CD14-positive monocyte (primary cell): ENCODE measurements around the gene TRPV2. TPM values are rescaled to one million over a fixed set of nuclear protein-coding genes. Genes with fewer than 3 reads are reported as not detected.
A peak's percentile ranks its signal among the peaks of the same experiment; 100 is the strongest.

ENCODE experiments used
- DNase-seq, 3 donors: peaks; one replicate each; pipeline ENCODE4 v3.0.0-alpha.2; 2011 to 2022
- H2AFZ ChIP-seq: 2 replicates; pipeline ENCODE4 v1.6.0; 2012; ENCODE audit warnings: mild to moderate bottlenecking, low read depth, low read length, inconsistent platforms; ENCODE audit not compliant: insufficient read depth, poor library complexity, severe bottlenecking
- H3K27ac ChIP-seq, 2 donors: 1 replicate in 1 of 2; 2 replicates in 1 of 2; pipeline ENCODE4 v1.5.1; 2012 to 2013; ENCODE audit warnings: low read length in 2 of 2, control low read depth in 1 of 2, inconsistent platforms in 1 of 2, low read depth in 1 of 2, mild to moderate bottlenecking in 1 of 2
- H3K27me3 ChIP-seq, 2 donors: one replicate each; pipeline versions ENCODE4 v1.6.0 to v1.6.1; 2011 to 2013; ENCODE audit warnings: low read length in 2 of 2; ENCODE audit not compliant: control insufficient read depth in 2 of 2, insufficient read depth in 2 of 2
- H3K36me3 ChIP-seq, 2 donors: replicated peaks in 1 of 2; 1 replicate in 1 of 2; 2 replicates in 1 of 2; pipeline versions ENCODE4 v1.5.1 to v1.6.1; 2012 to 2013; ENCODE audit warnings: low read length in 2 of 2, control low read depth in 1 of 2, inconsistent platforms in 1 of 2, mild to moderate bottlenecking in 1 of 2; ENCODE audit not compliant: insufficient read depth in 2 of 2, control insufficient read depth in 1 of 2
- H3K4me1 ChIP-seq, 2 donors: 1 replicate in 1 of 2; 2 replicates in 1 of 2; pipeline versions ENCODE4 v1.5.1 to v1.6.1; 2012 to 2013; ENCODE audit warnings: low read length in 2 of 2, control low read depth in 1 of 2, inconsistent platforms in 1 of 2, mild to moderate bottlenecking in 1 of 2, moderate library complexity in 1 of 2; ENCODE audit not compliant: insufficient read depth in 2 of 2, control insufficient read depth in 1 of 2
- H3K4me2 ChIP-seq: replicated peaks from 2 replicates; pipeline ENCODE3; 2012; ENCODE audit warnings: low read length, moderate library complexity, mild to moderate bottlenecking; ENCODE audit not compliant: poor library complexity, severe bottlenecking; ENCODE audit errors: extremely low read depth
- H3K4me3 ChIP-seq, 3 experiments: fragments of 200-600 bp in 1 of 3; sonication (generic) in 1 of 3; replicated peaks in 1 of 3; 1 replicate in 2 of 3; 2 replicates in 1 of 3; pipeline ENCODE4 v1.5.1; 2011 to 2013; ENCODE audit warnings: low read length in 3 of 3, mild to moderate bottlenecking in 3 of 3, control low read depth in 2 of 3, low read depth in 2 of 3, inconsistent platforms in 1 of 3, moderate library complexity in 1 of 3
- H3K79me2 ChIP-seq: 2 replicates; pipeline ENCODE4 v1.6.0; 2012; ENCODE audit warnings: mild to moderate bottlenecking, control low read depth, inconsistent platforms, low read length, moderate library complexity; ENCODE audit not compliant: insufficient read depth
- H3K9ac ChIP-seq: 2 replicates; pipeline ENCODE4 v1.6.0; 2017; ENCODE audit warnings: low read length, mild to moderate bottlenecking; ENCODE audit not compliant: insufficient read depth, poor library complexity, severe bottlenecking
- H3K9me3 ChIP-seq, 2 donors: replicated peaks in 1 of 2; 1 replicate in 1 of 2; 2 replicates in 1 of 2; pipeline versions ENCODE4 v1.5.1 to v1.6.1; 2012 to 2013; ENCODE audit warnings: low read length in 2 of 2, control low read depth in 1 of 2; ENCODE audit not compliant: control insufficient read depth in 1 of 2, insufficient read depth in 1 of 2
- H4K20me1 ChIP-seq: 2 replicates; pipeline ENCODE4 v1.6.0; 2012; ENCODE audit warnings: mild to moderate bottlenecking, low read length, control low read depth, moderate library complexity; ENCODE audit not compliant: insufficient read depth
- H3K27ac Mint-ChIP-seq, 7 donors: one replicate each; pipeline ENCODE4 v1.8.0; 2020; ENCODE audit warnings: mild to moderate bottlenecking in 7 of 7, mixed read lengths in 7 of 7, moderate library complexity in 6 of 7, inconsistent platforms in 2 of 7
- H3K27me3 Mint-ChIP-seq, 3 donors: one replicate each; pipeline ENCODE4 v1.8.0; 2021 to 2022; ENCODE audit warnings: low read depth in 3 of 3, mild to moderate bottlenecking in 3 of 3, mixed read lengths in 3 of 3, moderate library complexity in 3 of 3, inconsistent platforms in 1 of 3
- H3K36me3 Mint-ChIP-seq, 2 donors: one replicate each; pipeline ENCODE4 v1.8.0; 2020; ENCODE audit warnings: mixed read lengths in 2 of 2, inconsistent platforms in 1 of 2, mild to moderate bottlenecking in 1 of 2
- H3K4me1 Mint-ChIP-seq: one replicate; pipeline ENCODE4 v1.8.0; 2020; ENCODE audit warnings: mild to moderate bottlenecking, mixed read lengths
- H3K4me3 Mint-ChIP-seq, 2 donors: one replicate each; pipeline ENCODE4 v1.8.0; 2020; ENCODE audit warnings: mild to moderate bottlenecking in 2 of 2, mixed read lengths in 2 of 2, moderate library complexity in 1 of 2
- H3K9me3 Mint-ChIP-seq, 7 donors: one replicate each; pipeline ENCODE4 v1.8.0; 2020 to 2022; ENCODE audit warnings: mixed read lengths in 7 of 7, mild to moderate bottlenecking in 6 of 7, moderate library complexity in 6 of 7, inconsistent platforms in 2 of 7
- WGBS: methylation state at CpG from one replicate; pipeline ENCODE4 v1.1.5; 2013; ENCODE audit warnings: missing lambda C conversion rate; ENCODE audit not compliant: insufficient coverage; 5-methylcytosine and 5-hydroxymethylcytosine counted together
- intact Hi-C, 2 donors: fragments of 100-400 bp; cut with micrococcal nuclease; formaldehyde crosslinking; loops; one replicate each; pipeline versions ENCODE4 v1.15.0 to v1.15.1; 2023
- polyA plus RNA-seq, 3 donors: library from polyadenylated mRNA; depleted of rRNA in 1 of 3; unstranded in 2 of 3; stranded (reverse) in 1 of 3; fragments of 300-500 nt in 2 of 3; fragments of >200 nt in 1 of 3; fragmentation: Illumina TruSeq in 2 of 3; gene quantifications; 1 replicate in 2 of 3; 2 replicates in 1 of 3; pipeline ENCODE4 v1.2.3, GENCODE V29; 2012 to 2021
- TF ChIP-seq, protein P1 (sequence below): fragments of 200-600 bp; IDR thresholded peaks from one replicate; pipeline ENCODE4 v1.8.0; 2022; ENCODE audit warnings: antibody characterized with exemption, mild to moderate bottlenecking

TRPV2 gene
- polyA plus RNA-seq, 3 donors: 51.4 to 66.3 (median 58.2) TPM

DNA sequence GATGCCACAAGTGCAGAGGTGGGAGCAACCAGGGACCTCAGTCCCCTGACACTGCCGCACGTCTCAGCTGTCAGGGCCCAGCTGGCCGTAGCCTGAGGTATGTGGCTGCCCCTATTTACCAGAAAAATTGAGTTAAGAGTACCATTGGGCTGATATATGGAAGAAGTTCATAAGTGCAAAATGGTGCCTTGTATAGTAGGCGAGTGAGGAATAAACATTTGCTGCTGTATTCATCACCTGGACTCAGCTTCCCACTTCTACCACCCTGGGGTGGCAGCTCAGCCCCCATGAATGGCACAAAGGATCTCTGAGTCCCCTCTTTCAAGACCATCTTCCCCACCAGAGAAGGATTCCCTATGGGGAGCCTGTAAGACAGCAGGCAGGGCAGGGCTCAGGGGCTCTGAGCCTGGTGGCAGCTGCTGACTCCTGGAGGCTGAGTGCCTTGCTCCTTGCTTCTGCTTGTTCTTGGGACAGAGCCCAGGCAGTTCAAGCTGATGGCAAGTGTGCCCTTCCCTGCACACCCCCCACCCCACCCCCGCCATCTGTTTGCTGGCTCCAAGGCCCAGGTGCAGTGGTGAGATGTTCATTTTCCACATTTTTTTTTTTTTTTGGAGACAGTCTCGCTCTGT lies 29.0 kb downstream of the TRPV2 start:
- peaks cover 61 to 84% of the 10 kb centered on the region in 2 donors for H3K36me3 ChIP-seq
- no peaks in the 10 kb centered on the region for H3K9me3 ChIP-seq
- WGBS: 92% methylated on average over 4 of the region's 6 CpGs
- TF ChIP-seq, protein P1, sequence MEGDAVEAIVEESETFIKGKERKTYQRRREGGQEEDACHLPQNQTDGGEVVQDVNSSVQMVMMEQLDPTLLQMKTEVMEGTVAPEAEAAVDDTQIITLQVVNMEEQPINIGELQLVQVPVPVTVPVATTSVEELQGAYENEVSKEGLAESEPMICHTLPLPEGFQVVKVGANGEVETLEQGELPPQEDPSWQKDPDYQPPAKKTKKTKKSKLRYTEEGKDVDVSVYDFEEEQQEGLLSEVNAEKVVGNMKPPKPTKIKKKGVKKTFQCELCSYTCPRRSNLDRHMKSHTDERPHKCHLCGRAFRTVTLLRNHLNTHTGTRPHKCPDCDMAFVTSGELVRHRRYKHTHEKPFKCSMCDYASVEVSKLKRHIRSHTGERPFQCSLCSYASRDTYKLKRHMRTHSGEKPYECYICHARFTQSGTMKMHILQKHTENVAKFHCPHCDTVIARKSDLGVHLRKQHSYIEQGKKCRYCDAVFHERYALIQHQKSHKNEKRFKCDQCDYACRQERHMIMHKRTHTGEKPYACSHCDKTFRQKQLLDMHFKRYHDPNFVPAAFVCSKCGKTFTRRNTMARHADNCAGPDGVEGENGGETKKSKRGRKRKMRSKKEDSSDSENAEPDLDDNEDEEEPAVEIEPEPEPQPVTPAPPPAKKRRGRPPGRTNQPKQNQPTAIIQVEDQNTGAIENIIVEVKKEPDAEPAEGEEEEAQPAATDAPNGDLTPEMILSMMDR: no peak
- peaks cover 64 to 79% of the 10 kb centered on the region in 2 donors for H3K36me3 Mint-ChIP-seq
- H3K27me3 ChIP-seq: no peaks in the 10 kb centered on the region
- H3K4me3 ChIP-seq: no peak overlapping the region
- peaks cover 29 to 35% of the 10 kb centered on the region in 2 donors for H3K4me1 ChIP-seq
- peaks cover 32% of the 10 kb centered on the region for H4K20me1 ChIP-seq
- peaks cover 0 to 1% (median 0%) of the 10 kb centered on the region in 3 donors for H3K27me3 Mint-ChIP-seq
- intact Hi-C loops: no loop called here
- H3K9me3 Mint-ChIP-seq: no peaks in the 10 kb centered on the region
- H3K4me2 ChIP-seq: no peak overlapping the region
- peak overlapping the region in 1 of 2 donors; percentile 31 for H3K27ac ChIP-seq
- H3K9ac ChIP-seq: no peak overlapping the region
- H3K79me2 ChIP-seq: peaks cover 48% of the 10 kb centered on the region
- peaks cover 36% of the 10 kb centered on the region for H3K4me1 Mint-ChIP-seq
- H2AFZ ChIP-seq: no peak overlapping the region
- H3K4me3 Mint-ChIP-seq: no peak overlapping the region
- H3K27ac Mint-ChIP-seq: peak overlapping the region in 2 of 7 donors; percentile 13 to 15
- no peak for DNase-seq

DNA sequence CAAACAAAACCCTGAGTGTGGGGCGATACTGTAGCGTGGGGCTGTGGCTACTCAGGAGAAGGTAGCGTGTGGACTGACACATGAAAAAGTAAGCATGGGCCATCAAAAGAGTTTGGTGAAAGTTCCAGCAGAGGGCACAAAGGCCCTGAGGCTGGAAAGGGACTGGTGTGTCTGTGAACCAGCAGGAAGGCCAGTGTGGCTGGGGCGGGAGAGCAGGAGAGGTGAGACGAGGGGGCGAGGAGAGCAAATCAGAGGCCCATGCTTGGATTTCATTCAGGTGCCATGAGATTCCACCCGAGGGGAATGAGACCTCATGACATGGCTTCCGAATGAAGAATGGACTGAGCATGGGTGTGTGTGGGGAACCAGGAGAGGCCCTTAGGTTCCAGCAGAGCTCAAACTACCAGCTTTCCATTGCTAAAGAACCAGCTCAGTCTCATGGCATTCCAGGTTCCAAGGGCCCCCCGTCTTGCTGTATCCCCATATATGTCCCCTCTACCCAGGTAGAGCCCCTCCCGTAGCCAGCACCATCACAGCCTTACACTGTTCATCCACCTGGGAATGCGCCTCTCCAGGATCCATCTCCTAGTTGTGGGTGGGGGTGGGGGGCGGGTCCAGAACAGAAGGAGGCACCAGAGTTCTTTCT lies 31.1 kb downstream of the TRPV2 start:
- Histone ChIP-seq H3K4me1 (peaks cover 8 to 14% of the 10 kb centered on the region in 2 donors), H4K20me1 (peaks cover 32% of the 10 kb centered on the region), H3K4me3 (no peak overlapping the region), H3K9me3 (no peaks in the 10 kb centered on the region), H2AFZ (no peak overlapping the region), H3K4me2 (no peak overlapping the region), H3K79me2 (peaks cover 27% of the 10 kb centered on the region), H3K9ac (no peak overlapping the region), H3K36me3 (peaks cover 55 to 76% of the 10 kb centered on the region in 2 donors), H3K27ac (no peak overlapping the region), H3K27me3 (no peaks in the 10 kb centered on the region)
- Mint-ChIP-seq H3K27me3 (peaks cover 0 to 1% (median 0%) of the 10 kb centered on the region in 3 donors), H3K27ac (peak overlapping the region in 3 of 7 donors; percentile 26 to 78 (median 70)), H3K4me3 (no peak overlapping the region), H3K36me3 (peaks cover 55 to 74% of the 10 kb centered on the region in 2 donors), H3K9me3 (no peaks in the 10 kb centered on the region), H3K4me1 (peaks cover 16% of the 10 kb centered on the region)
- DNase-seq: no peak
- intact Hi-C loops: no loop called here
- TF ChIP-seq, protein P1: no peak
- WGBS: 73% methylated on average over 8 of the region's 12 CpGs
